ENCODE results near the gene APMAP.

DNA sequence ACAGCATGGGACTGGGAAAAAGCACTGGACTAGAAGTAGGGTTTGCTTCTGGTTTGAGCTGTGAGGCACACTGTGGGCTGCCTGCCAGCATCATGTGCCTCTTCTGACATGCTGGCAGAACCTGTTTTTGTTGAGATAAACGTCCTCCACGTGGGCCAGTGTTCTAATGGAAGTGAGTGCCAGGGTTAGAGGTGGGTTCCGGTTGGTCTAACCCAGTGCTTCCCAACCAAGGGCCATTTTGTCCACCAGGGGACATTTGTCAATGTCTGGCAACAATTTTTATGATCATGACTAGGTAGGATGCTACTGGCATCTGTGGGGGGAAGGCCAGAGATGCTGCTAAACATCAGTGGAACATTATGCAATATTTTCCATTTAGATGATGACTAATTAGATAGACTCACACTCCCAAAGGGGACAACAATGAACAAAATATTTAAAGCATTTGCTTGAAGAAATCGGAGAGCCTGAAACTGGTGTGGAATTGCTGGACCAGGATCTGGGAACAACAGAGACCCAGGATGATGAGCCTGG lies 7.8 kb upstream of the APMAP start:
- TF ChIP-seq, protein P1, sequence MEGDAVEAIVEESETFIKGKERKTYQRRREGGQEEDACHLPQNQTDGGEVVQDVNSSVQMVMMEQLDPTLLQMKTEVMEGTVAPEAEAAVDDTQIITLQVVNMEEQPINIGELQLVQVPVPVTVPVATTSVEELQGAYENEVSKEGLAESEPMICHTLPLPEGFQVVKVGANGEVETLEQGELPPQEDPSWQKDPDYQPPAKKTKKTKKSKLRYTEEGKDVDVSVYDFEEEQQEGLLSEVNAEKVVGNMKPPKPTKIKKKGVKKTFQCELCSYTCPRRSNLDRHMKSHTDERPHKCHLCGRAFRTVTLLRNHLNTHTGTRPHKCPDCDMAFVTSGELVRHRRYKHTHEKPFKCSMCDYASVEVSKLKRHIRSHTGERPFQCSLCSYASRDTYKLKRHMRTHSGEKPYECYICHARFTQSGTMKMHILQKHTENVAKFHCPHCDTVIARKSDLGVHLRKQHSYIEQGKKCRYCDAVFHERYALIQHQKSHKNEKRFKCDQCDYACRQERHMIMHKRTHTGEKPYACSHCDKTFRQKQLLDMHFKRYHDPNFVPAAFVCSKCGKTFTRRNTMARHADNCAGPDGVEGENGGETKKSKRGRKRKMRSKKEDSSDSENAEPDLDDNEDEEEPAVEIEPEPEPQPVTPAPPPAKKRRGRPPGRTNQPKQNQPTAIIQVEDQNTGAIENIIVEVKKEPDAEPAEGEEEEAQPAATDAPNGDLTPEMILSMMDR (IDR thresholded peaks at IDR 0.05; ENCODE audit: poor library complexity), result no peak
- no peak for TF ChIP-seq EZH2phosphoT487 (IDR thresholded peaks at IDR 0.05; ENCODE audit: low read depth, severe bottlenecking, unreplicated experiment)
